HUDEP-2 (cell line): ENCODE results near the gene XPC.

Source experiments
- DNase-seq, 76 experiments: peaks; one replicate each; lab custom pipeline; 2025; ENCODE audit not compliant: unreplicated experiment in 76 of 76; lab: John Stamatoyannopoulos, UW

Gene XPC

GRCh38 chr3:14138109-14138877, 40.1 kb downstream of the XPC start:
- no peak for DNase-seq

GRCh38 chr3:14137445-14137844, 41.0 kb downstream of the XPC start:
- no peak for DNase-seq

- peak in 48 of 76 experiments; percentile 3 to 63 (median 30) for DNase-seq
Measured at GRCh38 chr3:14137004-14137403, 41.4 kb downstream of the XPC start.

- no peak for DNase-seq
Measured at GRCh38 chr3:14135581-14135980, 42.8 kb downstream of the XPC start.

GRCh38 chr3:14134291-14134690, 44.1 kb downstream of the XPC start:
- no peak for DNase-seq

GRCh38 chr3:14133876-14134275, 44.5 kb downstream of the XPC start:
- no peak for DNase-seq

GRCh38 chr3:14133188-14133800, 45.1 kb downstream of the XPC start:
- DNase-seq = no peak

- DNase-seq = no peak
Measured at GRCh38 chr3:14132689-14133088, 45.7 kb downstream of the XPC start.

GRCh38 chr3:14132120-14132519, 46.3 kb downstream of the XPC start:
- no peak for DNase-seq

GRCh38 chr3:14131134-14131533, 47.3 kb downstream of the XPC start:
- no peak for DNase-seq

- no peak for DNase-seq
Measured at GRCh38 chr3:14130707-14131106, 47.7 kb downstream of the XPC start.

GRCh38 chr3:14130230-14130629, 48.2 kb downstream of the XPC start:
- DNase-seq = no peak

GRCh38 chr3:14129296-14129695, 49.1 kb downstream of the XPC start:
- DNase-seq = no peak

- DNase-seq = no peak
Measured at GRCh38 chr3:14128724-14129123, 49.7 kb downstream of the XPC start.

- no peak for DNase-seq
Measured at GRCh38 chr3:14127516-14128161, 50.8 kb downstream of the XPC start.

GRCh38 chr3:14126887-14127505, 51.4 kb downstream of the XPC start:
- peak in 1 of 76 experiments; percentile 15 for DNase-seq

- DNase-seq = peak in 37 of 76 experiments; percentile 33 to 94 (median 84)
Measured at GRCh38 chr3:14126017-14126886, 52.1 kb downstream of the XPC start.

- DNase-seq = peak in 40 of 76 experiments; percentile 34 to 94 (median 84)
Measured at GRCh38 chr3:14125193-14126016, 53.0 kb downstream of the XPC start.

GRCh38 chr3:14124615-14125192, 53.7 kb downstream of the XPC start, which contains the start of the genes CHCHD4 and TMEM43:
Gene CHCHD4, minus strand, starts transcription at chr3:14124870. Its CDS starts 194 bp downstream, at chr3:14124676.
Gene TMEM43, plus strand, starts transcription at chr3:14125052. Its CDS starts 142 bp downstream, at chr3:14125194.
- DNase-seq = peak; percentile 58 to 98 (median 95)
